HCT116 (cell line): ENCODE results near the gene TAP1. TPM values are rescaled to one million over a fixed set of nuclear protein-coding genes. Genes with fewer than 3 reads are reported as not detected.

Experiments
- ATAC-seq: fragments of 200-7000 bp; cut with Tn5 transposase; 2 replicates; pipeline ENCODE4 v1.9.1; 2020; ENCODE audit warnings: mild to moderate bottlenecking, moderate library complexity
- BruUV-seq: library from RNA; stranded (reverse); fragments of 400-500 nt; replicated peaks from 2 replicates; lab custom pipeline; 2021; lab: Mats Ljungman, UMichigan
- CTCF ChIA-PET: fragments of 300-600 bp; sonication (Branson Sonifier 250); formaldehyde crosslinking; loops from one replicate; lab custom pipeline; 2021; ENCODE audit warnings: antibody characterized with exemption; lab: Charles Lee
- POLR2A ChIA-PET: fragments of 300-600, 350-600 bp; sonication (Branson Sonifier 250); formaldehyde crosslinking; loops from one replicate; lab custom pipeline; 2021; ENCODE audit warnings: antibody characterized with exemption; lab: Charles Lee
- RAD21 ChIA-PET, 2 experiments: fragments of 300-600 bp; sonication (Branson Sonifier 250); formaldehyde crosslinking; loops; one replicate each; lab custom pipeline; 2023; ENCODE audit warnings: low total read pairs in 2 of 2; ENCODE audit not compliant: uncharacterized antibody in 2 of 2, unreplicated experiment in 2 of 2, low non-redundant PET in 1 of 2; lab: Charles Lee
- DNase-seq: peaks from one replicate; pipeline ENCODE4 v3.0.0-alpha.2; 2010; ENCODE audit warnings: low read depth, low spot score
- H2AFZ ChIP-seq: fragments of 200-600 bp; shearing (Covaris generic), sonication (generic); 2 replicates; pipeline ENCODE4 v1.6.1; 2017; ENCODE audit warnings: low read depth, mixed run types, mixed read lengths, antibody characterized with exemption, low read length; ENCODE audit not compliant: poor library complexity, severe bottlenecking
- H3K27ac ChIP-seq: 2 replicates; pipeline ENCODE4 v1.5.1; 2012; ENCODE audit warnings: low read depth, low read length
- H3K27me3 ChIP-seq: fragments of 200-600 bp; sonication (generic); 2 replicates; pipeline ENCODE4 v1.6.1; 2016; ENCODE audit warnings: mixed run types, low read length, mixed read lengths; ENCODE audit not compliant: insufficient read depth
- H3K36me3 ChIP-seq, 2 experiments: fragments of 200-500 bp in 1 of 2; fragments of 200-600 bp in 1 of 2; sonication (Bioruptor generic) in 1 of 2; sonication (generic) in 1 of 2; 2 replicates each; pipeline versions ENCODE4 v1.5.1 to v1.6.1; 2014 to 2016; ENCODE audit warnings: low read length in 2 of 2, inconsistent platforms in 1 of 2, mixed read lengths in 1 of 2, mixed run types in 1 of 2; ENCODE audit not compliant: insufficient read depth in 2 of 2, control insufficient read depth in 1 of 2
- H3K4me1 ChIP-seq, 2 experiments: fragments of 200-600 bp in 1 of 2; sonication (generic) in 1 of 2; 2 replicates each; pipeline versions ENCODE4 v1.5.1 to v1.6.1; 2012 to 2017; ENCODE audit warnings: low read length in 2 of 2, inconsistent platforms in 1 of 2, mild to moderate bottlenecking in 1 of 2, mixed read lengths in 1 of 2, mixed run types in 1 of 2, moderate library complexity in 1 of 2; ENCODE audit not compliant: insufficient read depth in 2 of 2, control insufficient read depth in 1 of 2
- H3K4me2 ChIP-seq: fragments of 200-600 bp; sonication (generic); 2 replicates; pipeline ENCODE4 v1.6.1; 2017; ENCODE audit warnings: mixed run types, low read length, mixed read lengths
- H3K4me3 ChIP-seq, 2 experiments: fragments of 200-600 bp in 1 of 2; sonication (generic) in 1 of 2; replicated peaks in 1 of 2; 2 replicates each; pipeline ENCODE4 v1.5.1; 2011 to 2016; ENCODE audit warnings: low read length in 2 of 2, control low read depth in 1 of 2, low read depth in 1 of 2, mild to moderate bottlenecking in 1 of 2, mixed read lengths in 1 of 2, mixed run types in 1 of 2
- H3K79me2 ChIP-seq: fragments of 200-600 bp; sonication (generic); 2 replicates; pipeline ENCODE4 v1.6.1; 2017; ENCODE audit warnings: mild to moderate bottlenecking, mixed run types, low read length, moderate library complexity, mixed read lengths; ENCODE audit not compliant: insufficient read depth
- H3K9ac ChIP-seq: fragments of 200-600 bp; sonication (generic); 2 replicates; pipeline ENCODE4 v1.6.1; 2016; ENCODE audit warnings: low read length, mixed read lengths
- H3K9me2 ChIP-seq: fragments of 200-600 bp; sonication (generic), shearing (Covaris generic); 2 replicates; pipeline ENCODE4 v1.6.1; 2017; ENCODE audit warnings: mixed run types, mild to moderate bottlenecking, moderate library complexity; ENCODE audit not compliant: insufficient read depth
- H3K9me3 ChIP-seq, 2 experiments: fragments of 200-500 bp in 1 of 2; fragments of 200-600 bp in 1 of 2; sonication (Bioruptor generic) in 1 of 2; sonication (generic) in 1 of 2; 2 replicates each; pipeline ENCODE4 v1.6.1; 2014 to 2017; ENCODE audit warnings: low read length in 2 of 2, mixed read lengths in 2 of 2, inconsistent platforms in 1 of 2, low read depth in 1 of 2, mild to moderate bottlenecking in 1 of 2, mixed run types in 1 of 2, moderate library complexity in 1 of 2; ENCODE audit not compliant: control insufficient read depth in 1 of 2, insufficient read depth in 1 of 2
- H4K20me1 ChIP-seq: fragments of 200-600 bp; sonication (generic), shearing (Covaris generic); 2 replicates; pipeline ENCODE4 v1.6.1; 2017; ENCODE audit warnings: mixed run types, mild to moderate bottlenecking, moderate library complexity; ENCODE audit not compliant: insufficient read depth
- ATF3 ChIP-seq: IDR thresholded peaks from 2 replicates; pipeline ENCODE4 v1.6.1; 2012
- CBX3 ChIP-seq: IDR thresholded peaks from 2 replicates; pipeline ENCODE4 v1.6.1; 2012; ENCODE audit warnings: low read depth
- CEBPB ChIP-seq: IDR thresholded peaks from 2 replicates; pipeline ENCODE4 v1.6.1; 2012; ENCODE audit warnings: low read depth
- EGR1 ChIP-seq: IDR thresholded peaks from 2 replicates; pipeline ENCODE4 v1.6.1; 2012; ENCODE audit warnings: low read depth
- ELF1 ChIP-seq: IDR thresholded peaks from 2 replicates; pipeline ENCODE4 v1.6.1; 2012; ENCODE audit warnings: low read depth, borderline replicate concordance
- FOSL1 ChIP-seq: IDR thresholded peaks from 2 replicates; pipeline ENCODE4 v1.6.1; 2012; ENCODE audit warnings: low read depth
- JUND ChIP-seq: IDR thresholded peaks from 2 replicates; pipeline ENCODE4 v1.6.1; 2012
- POLR2A ChIP-seq: IDR thresholded peaks from 2 replicates; pipeline ENCODE4 v1.7.0; 2011; ENCODE audit warnings: borderline replicate concordance; ENCODE audit not compliant: insufficient read depth, insufficient read length; ENCODE audit errors: extremely low read depth
- POLR2AphosphoS5 ChIP-seq: IDR thresholded peaks from 2 replicates; pipeline ENCODE4 v1.6.1; 2011; ENCODE audit warnings: mild to moderate bottlenecking, low read depth, low read length, moderate library complexity
- RAD21 ChIP-seq: IDR thresholded peaks from 2 replicates; pipeline ENCODE4 v1.6.1; 2012; ENCODE audit warnings: low read depth, mild to moderate bottlenecking
- REST ChIP-seq: IDR thresholded peaks from 2 replicates; pipeline ENCODE4 v1.6.1; 2012; ENCODE audit warnings: low read depth
- SP1 ChIP-seq: IDR thresholded peaks from 2 replicates; pipeline ENCODE4 v1.6.1; 2012; ENCODE audit warnings: low read depth
- SRF ChIP-seq: IDR thresholded peaks from 2 replicates; pipeline ENCODE4 v1.6.1; 2012; ENCODE audit warnings: low read depth
- TCF7L2 ChIP-seq: IDR thresholded peaks from 2 replicates; pipeline ENCODE4 v1.7.0; 2011; ENCODE audit warnings: borderline replicate concordance, inconsistent platforms; ENCODE audit not compliant: insufficient read depth, insufficient read length; ENCODE audit errors: extremely low read depth
- ZBTB33 ChIP-seq: IDR thresholded peaks from 2 replicates; pipeline ENCODE4 v1.6.1; 2011; ENCODE audit warnings: mild to moderate bottlenecking, low read length, moderate library complexity; ENCODE audit not compliant: insufficient replicate concordance; ENCODE audit errors: extremely low read depth
- ZFX ChIP-seq: fragments of 450-650 bp; IDR thresholded peaks from 2 replicates; pipeline ENCODE4 v1.6.1; 2017
- ZNF274 ChIP-seq: fragments of 200-500 bp; sonication (Bioruptor generic); IDR thresholded peaks from 2 replicates; pipeline ENCODE4 v1.6.1; 2014; ENCODE audit warnings: mild to moderate bottlenecking, low read depth, low read length, inconsistent platforms
- intact Hi-C: fragments of 100-400 bp; cut with micrococcal nuclease; formaldehyde crosslinking; loops from 2 replicates; pipeline ENCODE4 v1.10.0; 2022
- total RNA-seq: library from RNA; stranded (reverse); gene quantifications from one replicate; pipeline ENCODE4 v1.2.1, GENCODE V29; 2021; ENCODE audit not compliant: unreplicated experiment

Gene TAP1
- total RNA-seq, 1 experiment from 2014 or later: 32.2 TPM

- H3K4me3 ChIP-seq: no peak overlapping the region
- H3K79me2 ChIP-seq: peaks cover 9% of the 10 kb centered on the region; the same call in 1 of the 2 replicates
- H3K27ac ChIP-seq: no peak overlapping the region
- ChIA-PET RAD21 (no interaction called here), POLR2A (no interaction called here), CTCF (no interaction called here)
- no peak for TF ChIP-seq ZNF274
- TF ChIP-seq ZFX: no peak
- TF ChIP-seq SRF: no peak
- TF ChIP-seq RAD21: no peak
- TF ChIP-seq FOSL1: no peak
- TF ChIP-seq REST: no peak
- no peak for TF ChIP-seq CBX3
- no peak for TF ChIP-seq TCF7L2
- no peak for TF ChIP-seq JUND
- no peak for TF ChIP-seq ELF1
- TF ChIP-seq POLR2A: no peak
- no peak for TF ChIP-seq POLR2AphosphoS5
- TF ChIP-seq CEBPB: no peak
- TF ChIP-seq ATF3: no peak
- no peak for TF ChIP-seq EGR1
- TF ChIP-seq ZBTB33: no peak
- TF ChIP-seq SP1: no peak
- intact Hi-C loops: no loop called here
- BruUV-seq: no TSS peak
- H2AFZ ChIP-seq: no peak overlapping the region
- H3K36me3 ChIP-seq: peaks cover 12 to 50% of the 10 kb centered on the region in 2 experiments; a peak in 2 of 4 replicates
- no peak overlapping the region for H3K4me2 ChIP-seq
- H3K4me1 ChIP-seq: peaks cover 0 to 13% of the 10 kb centered on the region in 2 experiments; a peak in 2 of 4 replicates
- DNase-seq (no peak), ATAC-seq (no peak)
- no peak overlapping the region for H3K9ac ChIP-seq
- H3K9me3 ChIP-seq: no peaks in the 10 kb centered on the region
- no peaks in the 10 kb centered on the region for H3K9me2 ChIP-seq
- no peaks in the 10 kb centered on the region for H4K20me1 ChIP-seq
- H3K27me3 ChIP-seq: no peaks in the 10 kb centered on the region
Measured at GRCh38 chr6:32833664-32834063, 19.8 kb downstream of the TAP1 start.
